Prostate gland (tissue), 2 donors: ENCODE results near the gene PEX11A. TPM values are rescaled to one million over a fixed set of nuclear protein-coding genes. Genes with fewer than 3 reads are reported as not detected.

Source experiments
- DNase-seq: peaks from one replicate; pipeline ENCODE4 v3.0.0-alpha.2; 2019; ENCODE audit warnings: low spot score
- H3K27ac ChIP-seq, 2 donors: fragments of 200-600 bp; sonication (generic); 2 replicates each; pipeline ENCODE4 v1.5.1; 2017 to 2019
- H3K27me3 ChIP-seq: fragments of 200-600 bp; sonication (generic); replicated peaks from 2 replicates; pipeline ENCODE4 v1.5.1; 2019; ENCODE audit not compliant: insufficient read depth
- H3K36me3 ChIP-seq, 2 donors: fragments of 200-600 bp; sonication (generic); 1 replicate in 1 of 2; 2 replicates in 1 of 2; pipeline versions ENCODE4 v1.5.1 to v1.8.1; 2017 to 2019
- H3K4me1 ChIP-seq: fragments of 200-600 bp; sonication (generic); replicated peaks from 2 replicates; pipeline ENCODE4 v1.5.1; 2019
- H3K4me3 ChIP-seq, 2 donors: fragments of 200-600 bp; sonication (generic); 2 replicates each; pipeline ENCODE4 v1.5.1; 2017 to 2019
- H3K9me3 ChIP-seq: fragments of 200-600 bp; sonication (generic); 2 replicates; pipeline ENCODE4 v1.5.1; 2017
- POLR2A ChIP-seq: fragments of 450-650 bp; IDR thresholded peaks from one replicate; pipeline ENCODE4 v1.6.1; 2016; ENCODE audit warnings: antibody characterized with exemption, mild to moderate bottlenecking
- POLR2AphosphoS5 ChIP-seq: sonication (generic); formaldehyde crosslinking; IDR thresholded peaks from one replicate; pipeline ENCODE4 v1.6.1; 2017; ENCODE audit warnings: antibody characterized with exemption
- WGBS: methylation state at CpG from one replicate; pipeline ENCODE4 v1.1.5; 2018; 5-methylcytosine and 5-hydroxymethylcytosine counted together
- intact Hi-C: fragments of 100-400 bp; cut with DNase I; formaldehyde crosslinking; loops from one replicate; pipeline ENCODE4 v1.14.2; 2022
- total RNA-seq, 2 donors: library from RNA; depleted of rRNA; stranded (reverse); fragments of >200 nt; gene quantifications; one replicate each; pipeline ENCODE4 v1.1.0, GENCODE V29; 2016
- TF ChIP-seq, protein P1 (sequence below), 4 experiments: fragments of 200-600 bp in 2 of 4; fragments of 450-650 bp in 2 of 4; sonication (generic) in 2 of 4; IDR thresholded peaks; 1 replicate in 3 of 4; 2 replicates in 1 of 4; pipeline ENCODE4 v1.5.1; 2016 to 2019; ENCODE audit warnings: antibody characterized with exemption in 4 of 4, mild to moderate bottlenecking in 2 of 4, moderate library complexity in 2 of 4

PEX11A gene
- total RNA-seq, 2 donors from 2014 or later = 13.5 to 23.3 TPM

DNA sequence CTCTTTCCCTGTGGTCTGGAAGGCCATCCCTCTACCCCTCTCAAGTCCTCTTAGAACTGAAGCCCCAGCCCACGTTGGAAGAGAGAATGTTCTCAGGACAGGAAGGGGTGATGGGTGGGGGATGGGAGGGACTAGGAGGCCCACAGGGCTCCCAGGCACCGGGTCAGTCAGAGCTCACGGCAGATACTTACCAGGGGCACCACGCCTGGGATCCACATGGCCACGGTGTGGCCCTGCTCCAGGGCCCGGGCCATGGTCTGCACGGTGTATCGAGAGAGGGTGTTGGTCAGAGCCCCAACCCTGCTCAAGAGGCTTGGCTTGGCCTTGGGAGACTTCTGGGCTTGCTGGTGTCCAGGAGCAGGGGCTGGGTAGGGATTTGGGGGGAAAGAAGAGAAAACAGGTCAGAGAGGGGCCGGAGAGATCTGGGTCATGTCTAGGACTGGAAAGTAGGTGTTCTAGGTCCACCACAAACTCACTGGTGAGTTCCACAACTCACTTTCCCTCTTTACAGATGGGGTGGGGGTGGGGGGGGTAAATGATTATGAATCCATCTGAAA lies 21.2 kb downstream of the PEX11A start:
- no peak overlapping the region for H3K27ac ChIP-seq
- H3K4me3 ChIP-seq = no peak overlapping the region
- H3K36me3 ChIP-seq = no peaks in the 10 kb centered on the region
- no peaks in the 10 kb centered on the region for H3K9me3 ChIP-seq
- WGBS = 91% methylated on average over 8 of the region's 9 CpGs
- TF ChIP-seq POLR2AphosphoS5 = no peak
- TF ChIP-seq, protein P1, sequence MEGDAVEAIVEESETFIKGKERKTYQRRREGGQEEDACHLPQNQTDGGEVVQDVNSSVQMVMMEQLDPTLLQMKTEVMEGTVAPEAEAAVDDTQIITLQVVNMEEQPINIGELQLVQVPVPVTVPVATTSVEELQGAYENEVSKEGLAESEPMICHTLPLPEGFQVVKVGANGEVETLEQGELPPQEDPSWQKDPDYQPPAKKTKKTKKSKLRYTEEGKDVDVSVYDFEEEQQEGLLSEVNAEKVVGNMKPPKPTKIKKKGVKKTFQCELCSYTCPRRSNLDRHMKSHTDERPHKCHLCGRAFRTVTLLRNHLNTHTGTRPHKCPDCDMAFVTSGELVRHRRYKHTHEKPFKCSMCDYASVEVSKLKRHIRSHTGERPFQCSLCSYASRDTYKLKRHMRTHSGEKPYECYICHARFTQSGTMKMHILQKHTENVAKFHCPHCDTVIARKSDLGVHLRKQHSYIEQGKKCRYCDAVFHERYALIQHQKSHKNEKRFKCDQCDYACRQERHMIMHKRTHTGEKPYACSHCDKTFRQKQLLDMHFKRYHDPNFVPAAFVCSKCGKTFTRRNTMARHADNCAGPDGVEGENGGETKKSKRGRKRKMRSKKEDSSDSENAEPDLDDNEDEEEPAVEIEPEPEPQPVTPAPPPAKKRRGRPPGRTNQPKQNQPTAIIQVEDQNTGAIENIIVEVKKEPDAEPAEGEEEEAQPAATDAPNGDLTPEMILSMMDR (IDR thresholded peaks at IDR 0.05) = no peak
- no peak for TF ChIP-seq POLR2A
- no peak for DNase-seq
- intact Hi-C loops = no loop called here
- H3K4me1 ChIP-seq = no peaks in the 10 kb centered on the region
- H3K27me3 ChIP-seq = no peaks in the 10 kb centered on the region

DNA sequence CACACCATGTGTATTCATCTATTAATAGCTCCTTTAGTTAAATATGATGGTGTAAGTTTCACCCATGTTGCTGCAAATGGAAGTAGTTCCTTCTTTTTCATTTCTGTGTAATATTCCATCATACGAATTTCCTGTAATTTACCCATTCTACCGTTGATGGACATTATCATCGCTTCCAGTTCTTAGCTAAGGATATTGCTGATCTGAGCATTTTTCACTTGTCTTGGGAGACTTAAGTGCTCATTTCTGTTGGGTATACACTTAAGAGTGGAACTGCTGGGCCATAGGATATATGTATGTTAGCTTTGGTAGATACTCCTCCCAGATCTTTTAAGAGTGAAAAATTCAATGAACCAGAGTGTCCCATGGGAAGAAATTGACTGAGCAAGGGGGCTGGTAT lies 22.4 kb downstream of the PEX11A start:
- Histone ChIP-seq H3K4me1 (no peaks in the 10 kb centered on the region), H3K36me3 (no peaks in the 10 kb centered on the region), H3K9me3 (no peaks in the 10 kb centered on the region), H3K27me3 (no peaks in the 10 kb centered on the region), H3K4me3 (no peak overlapping the region), H3K27ac (no peak overlapping the region)
- DNase-seq = no peak
- 96% methylated on average over 3 of the region's 3 CpGs for WGBS
- intact Hi-C loops = no loop called here
- TF ChIP-seq POLR2AphosphoS5 = no peak
- TF ChIP-seq, protein P1 (IDR thresholded peaks at IDR 0.05) = no peak
- TF ChIP-seq POLR2A = no peak

DNA sequence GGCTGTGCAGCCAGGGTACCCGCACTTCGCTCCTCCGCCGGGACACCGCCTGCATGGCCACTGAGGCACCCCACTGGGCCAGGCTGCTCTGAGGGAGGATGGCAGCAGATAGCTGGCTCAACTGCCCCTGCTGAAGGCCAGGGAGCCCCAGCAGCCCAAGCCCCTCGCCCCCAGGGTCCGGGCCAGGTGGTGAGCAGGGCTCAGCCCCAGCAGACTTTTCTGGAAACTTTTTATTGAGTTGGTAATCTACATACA lies 22.9 kb downstream of the PEX11A start:
- Histone ChIP-seq H3K4me1 (no peaks in the 10 kb centered on the region), H3K4me3 (no peak overlapping the region), H3K27me3 (no peaks in the 10 kb centered on the region), H3K36me3 (no peaks in the 10 kb centered on the region), H3K27ac (no peak overlapping the region), H3K9me3 (no peaks in the 10 kb centered on the region)
- DNase-seq = no peak
- TF ChIP-seq, protein P1 (IDR thresholded peaks at IDR 0.05) = no peak
- TF ChIP-seq POLR2AphosphoS5 (no peak), POLR2A (no peak)
- WGBS = 95% methylated on average over 7 of the region's 7 CpGs
- intact Hi-C loops = no loop called here

DNA sequence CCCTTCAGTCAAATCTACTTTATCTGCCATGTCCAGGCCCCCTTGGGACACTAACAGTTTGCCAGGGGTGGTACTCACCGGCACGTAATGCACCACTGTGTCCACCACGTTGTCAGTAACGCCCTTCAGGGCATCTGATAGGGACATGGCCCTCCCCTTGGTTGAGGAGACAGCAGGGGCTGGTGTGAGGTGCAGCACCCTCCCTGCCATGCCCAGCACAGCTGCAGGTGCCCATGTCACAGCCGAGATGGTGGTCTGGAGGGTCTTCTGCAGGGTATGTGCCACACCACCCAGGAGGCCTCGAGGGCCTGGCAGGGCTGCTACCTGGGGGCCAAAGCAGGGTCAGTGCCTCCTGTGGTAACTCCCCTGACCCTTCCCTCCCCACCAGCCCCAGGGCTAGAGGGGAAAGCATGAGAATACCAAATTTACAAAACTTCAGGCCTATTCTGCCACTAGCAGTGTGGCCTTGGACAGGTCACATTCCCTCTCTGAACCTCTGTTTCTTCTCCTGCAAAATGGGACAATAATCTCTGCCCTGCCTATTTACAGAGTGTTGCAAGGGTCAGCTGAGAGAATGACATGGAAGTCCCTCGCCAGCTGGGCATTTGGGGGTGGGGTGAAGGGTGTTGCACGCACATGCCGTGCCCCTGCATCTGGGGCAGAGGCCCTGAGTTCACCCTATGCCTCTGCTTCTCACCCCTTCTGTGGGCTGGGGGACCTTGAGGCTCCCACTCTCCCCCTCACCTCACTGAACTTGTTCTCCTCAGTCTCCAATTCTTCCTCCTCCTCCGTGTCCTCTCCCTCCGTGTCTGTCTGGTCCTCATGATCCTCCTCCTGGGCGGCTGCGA lies 23.5 kb downstream of the PEX11A start:
- 91% methylated on average over 13 of the region's 13 CpGs for WGBS
- intact Hi-C loops = no loop called here
- H3K9me3 ChIP-seq = no peaks in the 10 kb centered on the region
- TF ChIP-seq, protein P1 (IDR thresholded peaks at IDR 0.05) = no peak
- no peak for TF ChIP-seq POLR2A
- no peak for TF ChIP-seq POLR2AphosphoS5
- no peak overlapping the region for H3K27ac ChIP-seq
- no peaks in the 10 kb centered on the region for H3K4me1 ChIP-seq
- H3K27me3 ChIP-seq = no peaks in the 10 kb centered on the region
- no peak overlapping the region for H3K4me3 ChIP-seq
- no peaks in the 10 kb centered on the region for H3K36me3 ChIP-seq
- DNase-seq = no peak
